ENCODE measurements around the gene VPS72. TPM values are rescaled to one million over a fixed set of nuclear protein-coding genes. Genes with fewer than 3 reads are reported as not detected.
A peak's percentile ranks its signal among the peaks of the same experiment; 100 is the strongest.

Gene VPS72
- total and polyA plus RNA-seq, 2 of the 13 experiments (the other 11 are each of a cell fraction or from before 2014, with no cell fraction given), result 33.7 to 34.5 TPM

GRCh38 chr1:151189637-151190445 lies at the start of gene VPS72 (continued):
- peak; percentile 86 to 88 for TF ChIP-seq HMGXB4 (CRISPR knock-in tag; IDR thresholded peaks at IDR 0.05; ENCODE audit: borderline replicate concordance in 1 of 2, low read depth in 1 of 2)
- TF ChIP-seq, protein P1, sequence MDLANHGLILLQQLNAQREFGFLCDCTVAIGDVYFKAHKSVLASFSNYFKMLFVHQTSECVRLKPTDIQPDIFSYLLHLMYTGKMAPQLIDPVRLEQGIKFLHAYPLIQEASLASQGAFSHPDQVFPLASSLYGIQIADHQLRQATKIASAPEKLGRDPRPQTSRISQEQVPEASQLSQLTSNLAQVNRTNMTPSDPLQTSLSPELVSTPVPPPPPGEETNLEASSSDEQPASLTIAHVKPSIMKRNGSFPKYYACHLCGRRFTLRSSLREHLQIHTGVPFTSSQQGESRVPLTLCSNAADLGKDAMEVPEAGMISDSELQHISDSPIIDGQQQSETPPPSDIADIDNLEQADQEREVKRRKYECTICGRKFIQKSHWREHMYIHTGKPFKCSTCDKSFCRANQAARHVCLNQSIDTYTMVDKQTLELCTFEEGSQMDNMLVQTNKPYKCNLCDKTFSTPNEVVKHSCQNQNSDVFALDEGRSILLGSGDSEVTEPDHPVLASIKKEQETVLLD (CRISPR knock-in tag; IDR thresholded peaks at IDR 0.05; ENCODE audit: low read depth), result peak; percentile 57; the same call in 1 of the 2 replicates
- peak; percentile 51; the same call in 1 of the 2 replicates for TF ChIP-seq NAIF1 (CRISPR knock-in tag; IDR thresholded peaks at IDR 0.05; ENCODE audit: borderline replicate concordance)
- TF ChIP-seq, protein P2, sequence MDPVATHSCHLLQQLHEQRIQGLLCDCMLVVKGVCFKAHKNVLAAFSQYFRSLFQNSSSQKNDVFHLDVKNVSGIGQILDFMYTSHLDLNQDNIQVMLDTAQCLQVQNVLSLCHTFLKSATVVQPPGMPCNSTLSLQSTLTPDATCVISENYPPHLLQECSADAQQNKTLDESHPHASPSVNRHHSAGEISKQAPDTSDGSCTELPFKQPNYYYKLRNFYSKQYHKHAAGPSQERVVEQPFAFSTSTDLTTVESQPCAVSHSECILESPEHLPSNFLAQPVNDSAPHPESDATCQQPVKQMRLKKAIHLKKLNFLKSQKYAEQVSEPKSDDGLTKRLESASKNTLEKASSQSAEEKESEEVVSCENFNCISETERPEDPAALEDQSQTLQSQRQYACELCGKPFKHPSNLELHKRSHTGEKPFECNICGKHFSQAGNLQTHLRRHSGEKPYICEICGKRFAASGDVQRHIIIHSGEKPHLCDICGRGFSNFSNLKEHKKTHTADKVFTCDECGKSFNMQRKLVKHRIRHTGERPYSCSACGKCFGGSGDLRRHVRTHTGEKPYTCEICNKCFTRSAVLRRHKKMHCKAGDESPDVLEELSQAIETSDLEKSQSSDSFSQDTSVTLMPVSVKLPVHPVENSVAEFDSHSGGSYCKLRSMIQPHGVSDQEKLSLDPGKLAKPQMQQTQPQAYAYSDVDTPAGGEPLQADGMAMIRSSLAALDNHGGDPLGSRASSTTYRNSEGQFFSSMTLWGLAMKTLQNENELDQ (CRISPR knock-in tag; IDR thresholded peaks at IDR 0.05; ENCODE audit: borderline replicate concordance), result 0 out of 2 replicates have a peak, but pooled peaks have one; percentile 39
- no peak for TF ChIP-seq BCLAF1 (IDR thresholded peaks at IDR 0.05)
- TF ChIP-seq FOXA3 (CRISPR knock-in tag; IDR thresholded peaks at IDR 0.05), result peak; percentile 67
- peak; percentile 84 for TF ChIP-seq ZNF335 (CRISPR knock-in tag; IDR thresholded peaks at IDR 0.05)
- TF ChIP-seq ZNF230 (CRISPR knock-in tag; IDR thresholded peaks at IDR 0.05), result no peak
- peak; percentile 81; the same call in 1 of the 2 replicates for TF ChIP-seq ZNF614 (CRISPR knock-in tag; IDR thresholded peaks at IDR 0.05; ENCODE audit: borderline replicate concordance)
- 0 out of 2 replicates have a peak, but pooled peaks have one; percentile 41 for TF ChIP-seq ZNF451 (CRISPR knock-in tag; IDR thresholded peaks at IDR 0.05)
- TF ChIP-seq POLR2A (IDR thresholded peaks at IDR 0.05; ENCODE audit: insufficient read depth in 1 of 2, low read depth in 2 of 2, low read length in 2 of 2), result peak in 1 of 2 experiments; percentile 91
- TF ChIP-seq ZNF331 (CRISPR knock-in tag; IDR thresholded peaks at IDR 0.05), result peak; percentile 92
- peak; percentile 68; the same call in 1 of the 2 replicates for TF ChIP-seq ZNF264 (CRISPR knock-in tag; IDR thresholded peaks at IDR 0.05)
- no peak for TF ChIP-seq ZNF446 (CRISPR knock-in tag; IDR thresholded peaks at IDR 0.05)
- TF ChIP-seq ZNF326 (CRISPR knock-in tag; IDR thresholded peaks at IDR 0.05; ENCODE audit: borderline replicate concordance), result no peak
- no peak for TF ChIP-seq MTA1 (CRISPR knock-in tag; IDR thresholded peaks at IDR 0.05; ENCODE audit: borderline replicate concordance)
- TF ChIP-seq TOPORS (CRISPR knock-in tag; IDR thresholded peaks at IDR 0.05), result peak; percentile 75; the same call in 1 of the 2 replicates
- peak; percentile 62; the same call in 1 of the 2 replicates for TF ChIP-seq ZMAT3 (CRISPR knock-in tag; conservative IDR thresholded peaks at IDR 0.05)
- TF ChIP-seq ZNF329 (CRISPR knock-in tag; IDR thresholded peaks at IDR 0.05; ENCODE audit: low read depth), result peak; percentile 58; the same call in 1 of the 2 replicates
- peak; percentile 73; the same call in 1 of the 2 replicates for TF ChIP-seq BRD4 (CRISPR knock-in tag; IDR thresholded peaks at IDR 0.05)
- no peak for TF ChIP-seq ZNF841 (CRISPR knock-in tag; IDR thresholded peaks at IDR 0.05; ENCODE audit: borderline replicate concordance)

All from HepG2 (cell line).